Thyroid gland (tissue), 4 donors: Measurements from ENCODE around the gene AK9.

Source experiments
- POLR2A ChIP-seq, 2 donors: fragments of 450-650 bp; IDR thresholded peaks; one replicate each; pipeline ENCODE4 v1.6.1; 2017; ENCODE audit warnings: antibody characterized with exemption in 2 of 2, mild to moderate bottlenecking in 2 of 2, moderate library complexity in 1 of 2
- TF ChIP-seq, protein P1 (sequence below), 6 experiments: fragments of 200-600 bp in 3 of 6; fragments of 450-650 bp in 3 of 6; sonication (generic) in 3 of 6; IDR thresholded peaks; one replicate each; pipeline ENCODE4 v1.5.1; 2016 to 2019; ENCODE audit warnings: antibody characterized with exemption in 6 of 6, mild to moderate bottlenecking in 2 of 6, inconsistent platforms in 1 of 6, moderate library complexity in 1 of 6

DNA sequence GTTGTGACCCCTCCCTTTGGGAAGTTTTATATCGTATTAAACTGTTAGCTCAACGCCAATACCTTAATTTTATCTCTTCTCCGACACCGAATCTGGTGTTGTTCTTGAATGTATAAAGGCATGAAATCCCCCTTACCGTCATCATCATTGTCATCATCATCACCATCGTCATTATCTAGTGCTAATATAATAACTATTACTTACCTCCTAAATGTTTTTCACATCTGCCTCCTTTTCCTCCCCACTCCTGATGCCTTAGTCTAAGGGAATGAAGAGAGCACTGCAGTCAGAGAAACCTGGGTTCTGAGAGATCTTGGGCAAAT is 207.3 kb downstream of the AK9 start:
- TF ChIP-seq, protein P1, sequence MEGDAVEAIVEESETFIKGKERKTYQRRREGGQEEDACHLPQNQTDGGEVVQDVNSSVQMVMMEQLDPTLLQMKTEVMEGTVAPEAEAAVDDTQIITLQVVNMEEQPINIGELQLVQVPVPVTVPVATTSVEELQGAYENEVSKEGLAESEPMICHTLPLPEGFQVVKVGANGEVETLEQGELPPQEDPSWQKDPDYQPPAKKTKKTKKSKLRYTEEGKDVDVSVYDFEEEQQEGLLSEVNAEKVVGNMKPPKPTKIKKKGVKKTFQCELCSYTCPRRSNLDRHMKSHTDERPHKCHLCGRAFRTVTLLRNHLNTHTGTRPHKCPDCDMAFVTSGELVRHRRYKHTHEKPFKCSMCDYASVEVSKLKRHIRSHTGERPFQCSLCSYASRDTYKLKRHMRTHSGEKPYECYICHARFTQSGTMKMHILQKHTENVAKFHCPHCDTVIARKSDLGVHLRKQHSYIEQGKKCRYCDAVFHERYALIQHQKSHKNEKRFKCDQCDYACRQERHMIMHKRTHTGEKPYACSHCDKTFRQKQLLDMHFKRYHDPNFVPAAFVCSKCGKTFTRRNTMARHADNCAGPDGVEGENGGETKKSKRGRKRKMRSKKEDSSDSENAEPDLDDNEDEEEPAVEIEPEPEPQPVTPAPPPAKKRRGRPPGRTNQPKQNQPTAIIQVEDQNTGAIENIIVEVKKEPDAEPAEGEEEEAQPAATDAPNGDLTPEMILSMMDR (IDR thresholded peaks at IDR 0.05) = no peak
- no peak for TF ChIP-seq POLR2A (IDR thresholded peaks at IDR 0.05)
